HCT116 (cell line): ENCODE results near the gene MAP4K4. TPM values are rescaled to one million over a fixed set of nuclear protein-coding genes. Genes with fewer than 3 reads are reported as not detected.

ENCODE experiments used
- ATAC-seq: fragments of 200-7000 bp; cut with Tn5 transposase; 2 replicates; pipeline ENCODE4 v1.9.1; 2020; ENCODE audit warnings: mild to moderate bottlenecking, moderate library complexity
- BruUV-seq: library from RNA; stranded (reverse); fragments of 400-500 nt; replicated peaks from 2 replicates; lab custom pipeline; 2021; lab: Mats Ljungman, UMichigan
- CTCF ChIA-PET: fragments of 300-600 bp; sonication (Branson Sonifier 250); formaldehyde crosslinking; loops from one replicate; lab custom pipeline; 2021; ENCODE audit warnings: antibody characterized with exemption; lab: Charles Lee
- POLR2A ChIA-PET: fragments of 300-600, 350-600 bp; sonication (Branson Sonifier 250); formaldehyde crosslinking; loops from one replicate; lab custom pipeline; 2021; ENCODE audit warnings: antibody characterized with exemption; lab: Charles Lee
- RAD21 ChIA-PET, 2 experiments: fragments of 300-600 bp; sonication (Branson Sonifier 250); formaldehyde crosslinking; loops; one replicate each; lab custom pipeline; 2023; ENCODE audit warnings: low total read pairs in 2 of 2; ENCODE audit not compliant: uncharacterized antibody in 2 of 2, unreplicated experiment in 2 of 2, low non-redundant PET in 1 of 2; lab: Charles Lee
- DNase-seq: peaks from one replicate; pipeline ENCODE4 v3.0.0-alpha.2; 2010; ENCODE audit warnings: low read depth, low spot score
- H2AFZ ChIP-seq: fragments of 200-600 bp; shearing (Covaris generic), sonication (generic); 2 replicates; pipeline ENCODE4 v1.6.1; 2017; ENCODE audit warnings: low read depth, mixed run types, mixed read lengths, antibody characterized with exemption, low read length; ENCODE audit not compliant: poor library complexity, severe bottlenecking
- H3K27ac ChIP-seq: 2 replicates; pipeline ENCODE4 v1.5.1; 2012; ENCODE audit warnings: low read depth, low read length
- H3K27me3 ChIP-seq: fragments of 200-600 bp; sonication (generic); 2 replicates; pipeline ENCODE4 v1.6.1; 2016; ENCODE audit warnings: mixed run types, low read length, mixed read lengths; ENCODE audit not compliant: insufficient read depth
- H3K36me3 ChIP-seq, 2 experiments: fragments of 200-500 bp in 1 of 2; fragments of 200-600 bp in 1 of 2; sonication (Bioruptor generic) in 1 of 2; sonication (generic) in 1 of 2; 2 replicates each; pipeline versions ENCODE4 v1.5.1 to v1.6.1; 2014 to 2016; ENCODE audit warnings: low read length in 2 of 2, inconsistent platforms in 1 of 2, mixed read lengths in 1 of 2, mixed run types in 1 of 2; ENCODE audit not compliant: insufficient read depth in 2 of 2, control insufficient read depth in 1 of 2
- H3K4me1 ChIP-seq, 2 experiments: fragments of 200-600 bp in 1 of 2; sonication (generic) in 1 of 2; 2 replicates each; pipeline versions ENCODE4 v1.5.1 to v1.6.1; 2012 to 2017; ENCODE audit warnings: low read length in 2 of 2, inconsistent platforms in 1 of 2, mild to moderate bottlenecking in 1 of 2, mixed read lengths in 1 of 2, mixed run types in 1 of 2, moderate library complexity in 1 of 2; ENCODE audit not compliant: insufficient read depth in 2 of 2, control insufficient read depth in 1 of 2
- H3K4me2 ChIP-seq: fragments of 200-600 bp; sonication (generic); 2 replicates; pipeline ENCODE4 v1.6.1; 2017; ENCODE audit warnings: mixed run types, low read length, mixed read lengths
- H3K4me3 ChIP-seq, 2 experiments: fragments of 200-600 bp in 1 of 2; sonication (generic) in 1 of 2; replicated peaks in 1 of 2; 2 replicates each; pipeline ENCODE4 v1.5.1; 2011 to 2016; ENCODE audit warnings: low read length in 2 of 2, control low read depth in 1 of 2, low read depth in 1 of 2, mild to moderate bottlenecking in 1 of 2, mixed read lengths in 1 of 2, mixed run types in 1 of 2
- H3K79me2 ChIP-seq: fragments of 200-600 bp; sonication (generic); 2 replicates; pipeline ENCODE4 v1.6.1; 2017; ENCODE audit warnings: mild to moderate bottlenecking, mixed run types, low read length, moderate library complexity, mixed read lengths; ENCODE audit not compliant: insufficient read depth
- H3K9ac ChIP-seq: fragments of 200-600 bp; sonication (generic); 2 replicates; pipeline ENCODE4 v1.6.1; 2016; ENCODE audit warnings: low read length, mixed read lengths
- H3K9me2 ChIP-seq: fragments of 200-600 bp; sonication (generic), shearing (Covaris generic); 2 replicates; pipeline ENCODE4 v1.6.1; 2017; ENCODE audit warnings: mixed run types, mild to moderate bottlenecking, moderate library complexity; ENCODE audit not compliant: insufficient read depth
- H3K9me3 ChIP-seq, 2 experiments: fragments of 200-500 bp in 1 of 2; fragments of 200-600 bp in 1 of 2; sonication (Bioruptor generic) in 1 of 2; sonication (generic) in 1 of 2; 2 replicates each; pipeline ENCODE4 v1.6.1; 2014 to 2017; ENCODE audit warnings: low read length in 2 of 2, mixed read lengths in 2 of 2, inconsistent platforms in 1 of 2, low read depth in 1 of 2, mild to moderate bottlenecking in 1 of 2, mixed run types in 1 of 2, moderate library complexity in 1 of 2; ENCODE audit not compliant: control insufficient read depth in 1 of 2, insufficient read depth in 1 of 2
- H4K20me1 ChIP-seq: fragments of 200-600 bp; sonication (generic), shearing (Covaris generic); 2 replicates; pipeline ENCODE4 v1.6.1; 2017; ENCODE audit warnings: mixed run types, mild to moderate bottlenecking, moderate library complexity; ENCODE audit not compliant: insufficient read depth
- CBX3 ChIP-seq: IDR thresholded peaks from 2 replicates; pipeline ENCODE4 v1.6.1; 2012; ENCODE audit warnings: low read depth
- EGR1 ChIP-seq: IDR thresholded peaks from 2 replicates; pipeline ENCODE4 v1.6.1; 2012; ENCODE audit warnings: low read depth
- ELF1 ChIP-seq: IDR thresholded peaks from 2 replicates; pipeline ENCODE4 v1.6.1; 2012; ENCODE audit warnings: low read depth, borderline replicate concordance
- EZH2 ChIP-seq: fragments of 200-600 bp; sonication (generic); IDR thresholded peaks from 2 replicates; pipeline ENCODE4 v1.6.1; 2017; ENCODE audit warnings: antibody characterized with exemption, mixed run types
- EZH2phosphoT487 ChIP-seq: fragments of 200-600 bp; IDR thresholded peaks from 2 replicates; pipeline ENCODE4 v1.6.1; 2018; ENCODE audit warnings: antibody characterized with exemption, borderline replicate concordance
- FOSL1 ChIP-seq: IDR thresholded peaks from 2 replicates; pipeline ENCODE4 v1.6.1; 2012; ENCODE audit warnings: low read depth
- JUND ChIP-seq: IDR thresholded peaks from 2 replicates; pipeline ENCODE4 v1.6.1; 2012
- POLR2A ChIP-seq: IDR thresholded peaks from 2 replicates; pipeline ENCODE4 v1.7.0; 2011; ENCODE audit warnings: borderline replicate concordance; ENCODE audit not compliant: insufficient read depth, insufficient read length; ENCODE audit errors: extremely low read depth
- RAD21 ChIP-seq: IDR thresholded peaks from 2 replicates; pipeline ENCODE4 v1.6.1; 2012; ENCODE audit warnings: low read depth, mild to moderate bottlenecking
- SIN3A ChIP-seq: IDR thresholded peaks from 2 replicates; pipeline ENCODE4 v1.6.1; 2012; ENCODE audit warnings: low read depth
- SRF ChIP-seq: IDR thresholded peaks from 2 replicates; pipeline ENCODE4 v1.6.1; 2012; ENCODE audit warnings: low read depth
- TCF7L2 ChIP-seq: IDR thresholded peaks from 2 replicates; pipeline ENCODE4 v1.7.0; 2011; ENCODE audit warnings: borderline replicate concordance, inconsistent platforms; ENCODE audit not compliant: insufficient read depth, insufficient read length; ENCODE audit errors: extremely low read depth
- YY1 ChIP-seq: IDR thresholded peaks from 2 replicates; pipeline ENCODE4 v1.6.1; 2011; ENCODE audit warnings: low read length, low read depth, moderate library complexity, mild to moderate bottlenecking; ENCODE audit not compliant: insufficient replicate concordance; ENCODE audit errors: extremely low read depth
- ZFX ChIP-seq: fragments of 450-650 bp; IDR thresholded peaks from 2 replicates; pipeline ENCODE4 v1.6.1; 2017
- intact Hi-C: fragments of 100-400 bp; cut with micrococcal nuclease; formaldehyde crosslinking; loops from 2 replicates; pipeline ENCODE4 v1.10.0; 2022
- total RNA-seq: library from RNA; stranded (reverse); gene quantifications from one replicate; pipeline ENCODE4 v1.2.1, GENCODE V29; 2021; ENCODE audit not compliant: unreplicated experiment
- TF ChIP-seq, protein P1 (sequence below): IDR thresholded peaks from 2 replicates; pipeline ENCODE4 v1.6.1; 2012
- TF ChIP-seq, protein P2 (sequence below): IDR thresholded peaks from 2 replicates; pipeline ENCODE4 v1.6.1; 2011; ENCODE audit warnings: mild to moderate bottlenecking, low read length, moderate library complexity; ENCODE audit not compliant: insufficient replicate concordance; ENCODE audit errors: extremely low read depth
- TF ChIP-seq, protein P3 (sequence below): IDR thresholded peaks from 2 replicates; pipeline ENCODE4 v1.6.1; 2012; ENCODE audit warnings: low read depth
- TF ChIP-seq, protein P4 (sequence below): IDR thresholded peaks from 2 replicates; pipeline ENCODE4 v1.6.1; 2012

Gene MAP4K4
- total RNA-seq, 1 experiment from 2014 or later: 62.3 TPM

DNA sequence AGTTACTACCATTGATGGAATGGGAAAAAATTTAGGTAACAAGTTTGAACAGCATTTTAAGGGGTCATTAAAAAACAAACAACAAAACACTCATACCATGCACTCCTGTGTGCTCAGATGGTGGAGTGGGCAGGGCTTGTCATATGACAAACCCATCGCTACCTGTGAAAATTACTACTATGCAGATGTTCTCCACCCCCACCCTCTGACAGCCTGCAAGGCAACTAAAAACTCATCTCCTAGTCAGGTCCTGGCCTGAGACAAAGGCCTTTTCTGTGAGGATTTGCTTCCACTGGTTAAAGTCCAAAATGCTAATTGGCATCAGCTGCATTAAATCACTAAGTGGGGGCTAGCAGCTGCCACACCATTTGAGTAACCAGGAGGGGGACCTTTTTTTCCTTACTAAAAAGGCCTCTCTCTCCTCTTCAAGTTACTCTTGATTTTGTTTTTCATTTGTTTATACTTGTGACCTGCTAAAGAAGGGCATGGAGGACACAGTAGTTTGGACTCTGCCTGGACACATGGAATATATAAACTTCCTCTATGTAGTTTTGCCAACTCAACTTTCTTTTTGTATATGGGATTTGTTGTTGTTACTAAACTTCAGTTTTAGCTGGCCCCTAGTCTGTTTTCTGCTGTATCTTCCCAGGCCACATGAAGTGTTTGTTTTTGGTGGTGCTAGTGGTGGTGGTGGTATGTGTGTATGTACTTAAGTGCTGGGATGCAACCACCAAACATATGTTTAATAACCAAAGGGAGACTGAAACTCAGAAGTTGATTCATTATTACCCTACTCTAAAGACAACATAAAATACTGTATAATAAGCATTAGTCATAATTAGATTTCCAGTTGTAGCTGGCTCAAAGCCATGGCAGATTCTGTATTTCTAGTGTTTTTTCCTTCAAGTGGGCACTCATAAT, 121.3 kb downstream of the MAP4K4 start (continued):
- TF ChIP-seq, protein P1, sequence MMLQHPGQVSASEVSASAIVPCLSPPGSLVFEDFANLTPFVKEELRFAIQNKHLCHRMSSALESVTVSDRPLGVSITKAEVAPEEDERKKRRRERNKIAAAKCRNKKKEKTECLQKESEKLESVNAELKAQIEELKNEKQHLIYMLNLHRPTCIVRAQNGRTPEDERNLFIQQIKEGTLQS: no peak
- TF ChIP-seq POLR2A: no peak
- no peak for TF ChIP-seq EGR1

DNA sequence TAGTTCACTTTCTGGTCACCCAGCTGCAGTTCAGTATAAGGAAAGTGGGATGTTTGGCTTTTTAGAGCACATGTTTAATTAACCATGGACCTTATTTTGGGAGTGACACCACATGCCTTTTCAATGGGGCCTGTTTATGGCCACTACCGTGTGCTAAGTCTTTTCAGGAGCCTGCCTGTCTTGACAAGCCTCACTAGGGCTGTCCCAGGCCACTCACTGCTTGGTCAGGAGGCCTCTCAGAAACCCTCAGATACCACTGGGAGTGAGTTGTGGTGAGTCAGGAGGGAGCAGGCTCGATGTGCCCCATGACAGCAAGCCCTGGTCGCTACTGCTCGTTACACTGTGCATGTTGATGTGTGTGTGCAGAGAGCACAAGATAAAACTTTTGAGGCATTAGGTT, 123.0 kb downstream of the MAP4K4 start:
- BruUV-seq: no TSS peak
- intact Hi-C loops: no loop called here
- ChIA-PET RAD21 (no interaction called here), POLR2A (no interaction called here), CTCF (no interaction called here)
- ATAC-seq (no peak), DNase-seq (no peak)
- no peaks in the 10 kb centered on the region; the same call in 1 of the 2 replicates for H4K20me1 ChIP-seq
- no peaks in the 10 kb centered on the region for H3K9me3 ChIP-seq
- no peak overlapping the region for H2AFZ ChIP-seq
- no peak overlapping the region for H3K9ac ChIP-seq
- H3K4me2 ChIP-seq: no peak overlapping the region
- H3K79me2 ChIP-seq: peaks cover 58% of the 10 kb centered on the region
- H3K4me1 ChIP-seq: peaks cover 0 to 11% of the 10 kb centered on the region in 2 experiments; a peak in 1 of 4 replicates
- no peak overlapping the region for H3K4me3 ChIP-seq
- no peaks in the 10 kb centered on the region for H3K36me3 ChIP-seq
- no peak overlapping the region for H3K27ac ChIP-seq
- no peaks in the 10 kb centered on the region for H3K27me3 ChIP-seq
- no peaks in the 10 kb centered on the region for H3K9me2 ChIP-seq
- TF ChIP-seq YY1 (no peak), FOSL1 (no peak), SRF (no peak), RAD21 (no peak), CBX3 (no peak), POLR2A (no peak), EZH2phosphoT487 (no peak), ELF1 (no peak), EGR1 (no peak), EZH2 (no peak), JUND (no peak), SIN3A (no peak), TCF7L2 (no peak), ZFX (no peak)
- TF ChIP-seq, protein P2, sequence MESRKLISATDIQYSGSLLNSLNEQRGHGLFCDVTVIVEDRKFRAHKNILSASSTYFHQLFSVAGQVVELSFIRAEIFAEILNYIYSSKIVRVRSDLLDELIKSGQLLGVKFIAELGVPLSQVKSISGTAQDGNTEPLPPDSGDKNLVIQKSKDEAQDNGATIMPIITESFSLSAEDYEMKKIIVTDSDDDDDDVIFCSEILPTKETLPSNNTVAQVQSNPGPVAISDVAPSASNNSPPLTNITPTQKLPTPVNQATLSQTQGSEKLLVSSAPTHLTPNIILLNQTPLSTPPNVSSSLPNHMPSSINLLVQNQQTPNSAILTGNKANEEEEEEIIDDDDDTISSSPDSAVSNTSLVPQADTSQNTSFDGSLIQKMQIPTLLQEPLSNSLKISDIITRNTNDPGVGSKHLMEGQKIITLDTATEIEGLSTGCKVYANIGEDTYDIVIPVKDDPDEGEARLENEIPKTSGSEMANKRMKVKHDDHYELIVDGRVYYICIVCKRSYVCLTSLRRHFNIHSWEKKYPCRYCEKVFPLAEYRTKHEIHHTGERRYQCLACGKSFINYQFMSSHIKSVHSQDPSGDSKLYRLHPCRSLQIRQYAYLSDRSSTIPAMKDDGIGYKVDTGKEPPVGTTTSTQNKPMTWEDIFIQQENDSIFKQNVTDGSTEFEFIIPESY: no peak
- TF ChIP-seq, protein P3, sequence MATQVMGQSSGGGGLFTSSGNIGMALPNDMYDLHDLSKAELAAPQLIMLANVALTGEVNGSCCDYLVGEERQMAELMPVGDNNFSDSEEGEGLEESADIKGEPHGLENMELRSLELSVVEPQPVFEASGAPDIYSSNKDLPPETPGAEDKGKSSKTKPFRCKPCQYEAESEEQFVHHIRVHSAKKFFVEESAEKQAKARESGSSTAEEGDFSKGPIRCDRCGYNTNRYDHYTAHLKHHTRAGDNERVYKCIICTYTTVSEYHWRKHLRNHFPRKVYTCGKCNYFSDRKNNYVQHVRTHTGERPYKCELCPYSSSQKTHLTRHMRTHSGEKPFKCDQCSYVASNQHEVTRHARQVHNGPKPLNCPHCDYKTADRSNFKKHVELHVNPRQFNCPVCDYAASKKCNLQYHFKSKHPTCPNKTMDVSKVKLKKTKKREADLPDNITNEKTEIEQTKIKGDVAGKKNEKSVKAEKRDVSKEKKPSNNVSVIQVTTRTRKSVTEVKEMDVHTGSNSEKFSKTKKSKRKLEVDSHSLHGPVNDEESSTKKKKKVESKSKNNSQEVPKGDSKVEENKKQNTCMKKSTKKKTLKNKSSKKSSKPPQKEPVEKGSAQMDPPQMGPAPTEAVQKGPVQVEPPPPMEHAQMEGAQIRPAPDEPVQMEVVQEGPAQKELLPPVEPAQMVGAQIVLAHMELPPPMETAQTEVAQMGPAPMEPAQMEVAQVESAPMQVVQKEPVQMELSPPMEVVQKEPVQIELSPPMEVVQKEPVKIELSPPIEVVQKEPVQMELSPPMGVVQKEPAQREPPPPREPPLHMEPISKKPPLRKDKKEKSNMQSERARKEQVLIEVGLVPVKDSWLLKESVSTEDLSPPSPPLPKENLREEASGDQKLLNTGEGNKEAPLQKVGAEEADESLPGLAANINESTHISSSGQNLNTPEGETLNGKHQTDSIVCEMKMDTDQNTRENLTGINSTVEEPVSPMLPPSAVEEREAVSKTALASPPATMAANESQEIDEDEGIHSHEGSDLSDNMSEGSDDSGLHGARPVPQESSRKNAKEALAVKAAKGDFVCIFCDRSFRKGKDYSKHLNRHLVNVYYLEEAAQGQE: no peak
- TF ChIP-seq, protein P4, sequence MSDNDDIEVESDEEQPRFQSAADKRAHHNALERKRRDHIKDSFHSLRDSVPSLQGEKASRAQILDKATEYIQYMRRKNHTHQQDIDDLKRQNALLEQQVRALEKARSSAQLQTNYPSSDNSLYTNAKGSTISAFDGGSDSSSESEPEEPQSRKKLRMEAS: no peak
- TF ChIP-seq, protein P1: no peak
